ENCODE data around the gene PCDHGB2. TPM values are rescaled to one million over a fixed set of nuclear protein-coding genes. Genes with fewer than 3 reads are reported as not detected.
"Not testable (repeated sequence)": the region's sequence is repeated elsewhere in the genome, so short reads cannot be mapped to it uniquely, and the experiment has no call there.

Gene PCDHGB2
- polyA plus RNA-seq = not detected

- Mint-ChIP-seq H3K4me3 (peak within 1 kb of the TSS; percentile 78 to 89 (median 85)), H3K27ac (peak within 1 kb of the TSS in 2 of 6 donors; percentile 36 to 68), H3K27me3 (ENCODE audit: low read depth in 3 of 3) (peaks cover 27 to 63% (median 54%) of the 10 kb centered on the region in 3 donors), H3K4me1 (peaks cover 5 to 6% of the 10 kb centered on the region in 2 donors), H3K9me3 (peaks cover 17 to 57% (median 40%) of the 10 kb centered on the region in 6 donors), H3K36me3 (peaks cover 4 to 16% (median 8%) of the 10 kb centered on the region in 3 donors)
- DNase-seq = peak; percentile 9 to 29 (median 13)
These were observed at the start of gene PCDHGB2 for GRCh38 chr5:141359790-141360426. TSS of gene PCDHGB2 (plus strand) at chr5:141359994. CDS start at chr5:141360136, 142 bp downstream.

GRCh38 chr5:141313711-141314110, 46.1 kb upstream of the PCDHGB2 start:
- peaks cover 11 to 12% of the 10 kb centered on the region in 2 donors for H3K4me1 Mint-ChIP-seq
- H3K9me3 Mint-ChIP-seq = peaks cover 50 to 100% (median 86%) of the 10 kb centered on the region in 6 donors
- no peak for DNase-seq
- H3K36me3 Mint-ChIP-seq = peaks cover 29 to 57% (median 56%) of the 10 kb centered on the region in 3 donors
- no peak overlapping the region for H3K27ac Mint-ChIP-seq
- no peak overlapping the region for H3K4me3 Mint-ChIP-seq
- peaks cover 3 to 6% (median 4%) of the 10 kb centered on the region in 3 donors for H3K27me3 Mint-ChIP-seq (ENCODE audit: low read depth in 3 of 3)

DNA sequence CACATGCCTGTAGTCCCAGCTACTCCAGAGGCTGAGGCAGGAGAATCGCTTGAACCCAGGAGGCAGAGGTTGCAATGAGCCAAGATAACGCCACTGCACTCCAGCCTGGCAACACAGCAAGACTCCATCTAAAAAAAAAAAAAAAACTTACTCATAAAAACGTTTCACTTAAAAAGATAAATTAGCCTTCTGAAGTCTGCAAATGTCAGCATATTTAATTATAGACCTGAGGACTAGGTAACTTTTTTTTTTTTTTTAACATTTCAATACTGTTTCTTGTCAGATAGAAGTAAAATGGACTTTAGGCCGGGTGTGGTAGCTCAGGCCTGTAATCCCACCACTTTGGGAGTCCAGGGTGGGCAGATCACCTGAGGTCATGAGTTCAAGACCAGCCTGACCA, 42.8 kb upstream of the PCDHGB2 start:
- peak overlapping the region in 1 of 5 donors; percentile 6 for H3K4me3 Mint-ChIP-seq
- H3K27ac Mint-ChIP-seq, DNase-seq: not testable (repeated sequence)
- peaks cover 36 to 41% of the 10 kb centered on the region in 2 donors for H3K4me1 Mint-ChIP-seq
- peaks cover 51 to 96% (median 88%) of the 10 kb centered on the region in 6 donors for H3K9me3 Mint-ChIP-seq
- peaks cover 16 to 33% (median 19%) of the 10 kb centered on the region in 3 donors for H3K27me3 Mint-ChIP-seq (ENCODE audit: low read depth in 3 of 3)
- H3K36me3 Mint-ChIP-seq = peaks cover 43 to 60% (median 58%) of the 10 kb centered on the region in 3 donors

DNA sequence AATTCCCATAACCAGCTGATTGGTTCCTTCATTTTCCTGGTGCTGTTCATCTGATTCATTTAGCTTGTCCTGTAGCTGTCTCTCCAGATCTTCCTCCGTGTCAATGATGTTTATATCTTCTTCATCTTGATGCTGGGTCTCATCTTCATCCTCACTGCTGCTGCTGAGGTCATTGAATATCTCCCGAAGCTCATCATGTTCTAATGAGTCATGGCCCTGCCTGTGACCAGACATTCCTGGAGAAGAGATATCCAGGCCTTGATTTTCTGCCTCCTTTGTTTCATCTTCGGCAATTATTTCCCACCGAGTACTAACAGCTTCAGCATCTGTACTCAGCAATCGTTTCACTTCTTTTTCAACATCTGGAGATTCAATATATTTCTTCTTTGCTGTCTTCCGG, 40.6 kb upstream of the PCDHGB2 start:
- DNase-seq = no peak
- Mint-ChIP-seq H3K36me3 (peaks cover 38 to 51% (median 43%) of the 10 kb centered on the region in 3 donors), H3K27ac (peak overlapping the region in 3 of 6 donors; percentile 12 to 99 (median 98)), H3K4me3 (peak overlapping the region; percentile 19 to 97 (median 92)), H3K9me3 (peaks cover 37 to 78% (median 75%) of the 10 kb centered on the region in 6 donors), H3K4me1 (peaks cover 35 to 41% of the 10 kb centered on the region in 2 donors), H3K27me3 (ENCODE audit: low read depth in 3 of 3) (peaks cover 19 to 42% (median 20%) of the 10 kb centered on the region in 3 donors)

DNA sequence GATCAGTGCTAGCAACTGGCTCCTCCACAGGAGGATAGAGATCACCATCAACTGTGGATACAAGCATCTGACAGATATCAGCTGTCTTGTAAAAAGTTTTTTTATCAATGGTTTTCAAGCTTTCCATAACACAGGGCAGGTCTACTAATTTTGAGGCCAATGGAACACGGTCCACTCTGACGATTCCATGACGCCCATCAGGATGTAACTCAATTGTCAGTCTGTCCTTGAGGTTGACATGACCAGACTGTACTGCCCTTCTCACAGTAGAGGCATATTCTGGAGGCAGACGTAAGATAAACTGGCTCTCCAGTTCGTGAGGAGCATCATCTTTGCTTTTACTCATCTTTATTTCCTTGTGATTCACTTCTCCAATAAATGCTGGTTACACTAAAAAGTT, 40.1 kb upstream of the PCDHGB2 start:
- peaks cover 38 to 48% (median 40%) of the 10 kb centered on the region in 3 donors for H3K36me3 Mint-ChIP-seq
- peak overlapping the region in 5 of 6 donors; percentile 97 to 100 (median 99) for H3K27ac Mint-ChIP-seq
- peaks cover 35 to 41% of the 10 kb centered on the region in 2 donors for H3K4me1 Mint-ChIP-seq
- peak overlapping the region; percentile 91 to 97 (median 94) for H3K4me3 Mint-ChIP-seq
- DNase-seq = no peak
- H3K9me3 Mint-ChIP-seq = peaks cover 36 to 73% (median 70%) of the 10 kb centered on the region in 6 donors
- H3K27me3 Mint-ChIP-seq (ENCODE audit: low read depth in 3 of 3) = peaks cover 19 to 43% (median 20%) of the 10 kb centered on the region in 3 donors

GRCh38 chr5:141320225-141321169, 39.3 kb upstream of the PCDHGB2 start, which contains the start of gene TAF7:
TSS of gene TAF7 (minus strand) at chr5:141320784. CDS start at chr5:141320044, 740 bp downstream.
- Mint-ChIP-seq H3K27ac (peak within 1 kb of the TSS; percentile 97 to 100 (median 99)), H3K27me3 (ENCODE audit: low read depth in 3 of 3) (peaks cover 19 to 43% (median 20%) of the 10 kb centered on the region in 3 donors), H3K4me1 (peaks cover 31 to 39% of the 10 kb centered on the region in 2 donors), H3K4me3 (peak within 1 kb of the TSS; percentile 91 to 97 (median 94)), H3K36me3 (peaks cover 32 to 41% (median 32%) of the 10 kb centered on the region in 3 donors), H3K9me3 (peaks cover 29 to 65% (median 62%) of the 10 kb centered on the region in 6 donors)
- peak; percentile 89 to 94 (median 92) for DNase-seq

DNA sequence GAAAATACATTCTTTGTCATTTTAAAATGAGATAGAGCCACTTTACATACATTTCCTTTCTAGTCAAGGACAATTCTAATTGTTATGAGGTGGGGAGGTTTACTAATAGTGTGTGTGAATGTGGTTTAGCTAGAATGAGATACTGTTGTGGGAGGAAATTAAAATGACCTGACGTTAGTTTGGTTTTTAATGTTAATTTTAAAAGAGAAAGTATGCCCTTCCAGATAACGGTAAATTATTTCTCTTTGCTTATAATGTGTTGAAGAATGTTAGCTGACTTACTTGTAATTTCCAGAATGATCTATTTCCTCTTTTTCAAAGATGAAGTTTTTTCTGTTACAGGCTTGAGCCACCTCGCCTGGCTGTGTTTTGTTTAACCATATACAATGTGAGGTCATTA, 37.5 kb upstream of the PCDHGB2 start:
- H3K9me3 Mint-ChIP-seq = peaks cover 21 to 52% (median 45%) of the 10 kb centered on the region in 6 donors
- H3K4me3 Mint-ChIP-seq = peak overlapping the region in 4 of 5 donors; percentile 42 to 97 (median 92)
- H3K27me3 Mint-ChIP-seq (ENCODE audit: low read depth in 3 of 3) = peaks cover 18 to 52% (median 26%) of the 10 kb centered on the region in 3 donors
- peak overlapping the region in 3 of 6 donors; percentile 49 to 99 (median 56) for H3K27ac Mint-ChIP-seq
- H3K36me3 Mint-ChIP-seq = peaks cover 28 to 32% (median 29%) of the 10 kb centered on the region in 3 donors
- DNase-seq = no peak
- peaks cover 34 to 43% of the 10 kb centered on the region in 2 donors for H3K4me1 Mint-ChIP-seq

DNA sequence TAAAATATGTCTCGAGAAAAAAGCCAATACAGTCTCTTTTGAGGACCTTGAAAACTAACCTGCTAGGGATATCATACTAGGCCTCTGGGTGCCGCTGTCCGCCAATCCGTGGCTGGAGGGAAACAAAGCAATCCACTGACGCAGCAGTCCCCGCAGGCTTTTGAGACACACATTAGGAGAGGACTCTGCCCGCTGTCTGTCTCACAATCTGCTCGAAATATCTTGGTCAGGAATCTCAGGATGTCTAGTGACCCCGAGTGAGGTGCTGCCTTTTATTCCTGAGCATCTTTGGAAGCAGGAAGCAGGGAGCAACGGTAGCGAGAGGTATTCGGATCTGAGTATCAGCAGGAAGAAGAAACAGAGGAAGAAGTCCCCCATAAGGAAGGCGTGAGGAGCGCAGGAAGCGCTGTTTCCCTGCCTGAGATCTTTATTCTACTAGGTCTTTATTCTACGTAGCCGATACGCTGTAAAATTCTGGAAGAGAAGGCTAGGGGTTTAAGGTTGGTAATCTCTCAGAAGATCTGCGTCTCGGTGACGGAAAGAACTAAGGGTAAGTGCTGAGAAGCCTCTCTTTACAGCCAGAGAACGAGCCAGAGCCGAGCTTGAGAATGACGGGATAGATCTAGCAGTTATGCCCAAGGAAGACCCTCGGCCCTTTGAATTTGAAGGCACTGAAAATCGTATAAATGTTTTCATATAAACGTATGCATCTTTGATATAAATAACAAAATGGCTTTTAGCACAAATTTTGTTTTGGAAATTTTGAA, 33.5 kb upstream of the PCDHGB2 start:
- Mint-ChIP-seq H3K27me3 (ENCODE audit: low read depth in 3 of 3) (peaks cover 12 to 50% (median 22%) of the 10 kb centered on the region in 3 donors), H3K4me1 (peaks cover 10% of the 10 kb centered on the region in 2 donors), H3K9me3 (peaks cover 4 to 40% (median 12%) of the 10 kb centered on the region in 6 donors), H3K27ac (peak overlapping the region; percentile 33 to 96 (median 88)), H3K36me3 (peaks cover 0 to 7% (median 6%) of the 10 kb centered on the region in 3 donors), H3K4me3 (peak overlapping the region; percentile 79 to 97 (median 89))
- DNase-seq = peak; percentile 46 to 69 (median 48)

DNA sequence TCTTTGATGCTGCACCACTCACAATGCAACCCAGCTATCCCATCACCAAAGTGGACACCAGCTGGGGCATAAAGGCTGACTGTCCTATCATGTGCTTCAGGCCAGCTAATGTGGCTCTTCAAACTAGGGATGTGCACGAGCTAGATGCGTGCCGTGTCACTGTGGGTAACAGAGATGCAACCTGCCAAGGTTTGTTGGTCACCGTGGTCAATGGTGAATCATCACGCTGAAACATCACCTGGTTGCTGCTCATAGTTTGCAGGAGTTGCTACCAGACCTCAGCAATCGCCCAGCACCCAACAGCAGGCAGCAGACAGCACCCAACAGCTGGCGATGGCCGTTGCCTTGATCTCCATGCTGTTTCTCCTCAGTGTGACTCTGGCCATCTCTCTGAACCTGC, 31.6 kb upstream of the PCDHGB2 start:
- peaks cover 14 to 46% (median 27%) of the 10 kb centered on the region in 3 donors for H3K27me3 Mint-ChIP-seq (ENCODE audit: low read depth in 3 of 3)
- no peak overlapping the region for H3K4me3 Mint-ChIP-seq
- DNase-seq = no peak

DNA sequence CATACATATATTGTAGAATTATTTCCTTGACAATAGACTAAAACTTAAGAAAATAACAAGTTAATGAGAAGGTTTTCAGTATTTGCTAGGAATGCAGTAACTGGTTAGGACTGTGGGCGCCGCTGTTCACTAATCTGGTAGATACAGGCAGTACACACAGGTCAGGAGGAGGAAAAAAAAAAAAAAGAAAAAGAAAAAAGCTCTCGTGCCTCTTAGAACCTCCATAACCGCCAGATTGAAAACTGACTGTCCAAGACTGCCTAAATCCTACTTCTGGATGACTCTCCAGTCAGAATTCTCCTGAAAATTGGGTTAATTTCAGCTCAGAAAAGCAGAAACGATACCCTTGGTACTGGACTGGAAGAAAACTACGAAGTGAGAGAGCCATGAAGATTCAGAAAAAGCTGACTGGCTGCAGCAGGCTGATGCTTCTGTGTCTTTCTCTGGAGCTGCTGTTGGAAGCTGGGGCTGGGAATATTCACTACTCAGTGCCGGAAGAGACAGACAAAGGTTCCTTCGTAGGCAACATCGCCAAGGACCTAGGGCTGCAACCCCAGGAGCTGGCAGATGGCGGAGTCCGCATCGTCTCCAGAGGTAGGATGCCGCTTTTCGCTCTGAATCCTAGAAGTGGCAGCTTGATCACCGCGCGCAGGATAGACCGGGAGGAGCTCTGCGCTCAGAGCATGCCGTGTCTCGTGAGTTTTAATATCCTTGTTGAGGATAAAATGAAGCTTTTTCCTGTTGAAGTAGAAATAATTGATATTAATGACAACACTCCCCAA, 29.3 kb upstream of the PCDHGB2 start, which contains the start of gene PCDHGA1:
Gene PCDHGA1, plus strand, starts transcription at position 216 of the 782 bp plus-strand sequence.
- H3K27ac Mint-ChIP-seq = no peak within 1 kb of the TSS
- H3K36me3 Mint-ChIP-seq = peaks cover 4 to 8% (median 7%) of the 10 kb centered on the region in 3 donors
- peaks cover 12 to 62% (median 28%) of the 10 kb centered on the region in 6 donors for H3K9me3 Mint-ChIP-seq
- peaks cover 7% of the 10 kb centered on the region in 2 donors for H3K4me1 Mint-ChIP-seq
- H3K4me3 Mint-ChIP-seq = peak within 1 kb of the TSS in 4 of 5 donors; percentile 58 to 75 (median 65)
- DNase-seq = peak in 1 of 3 donors; percentile 42
- H3K27me3 Mint-ChIP-seq (ENCODE audit: low read depth in 3 of 3) = peaks cover 21 to 61% (median 37%) of the 10 kb centered on the region in 3 donors

More for the DNA sequence above, 31.6 kb upstream of the PCDHGB2 start:
- Mint-ChIP-seq H3K4me1 (peaks cover 7% of the 10 kb centered on the region in 2 donors), H3K27ac (no peak overlapping the region), H3K9me3 (peaks cover 4 to 39% (median 14%) of the 10 kb centered on the region in 6 donors), H3K36me3 (peaks cover 6 to 7% (median 7%) of the 10 kb centered on the region in 3 donors)

GRCh38 chr5:141332571-141332970, 27.2 kb upstream of the PCDHGB2 start:
- H3K36me3 Mint-ChIP-seq = peaks cover 4 to 12% (median 8%) of the 10 kb centered on the region in 3 donors
- H3K4me3 Mint-ChIP-seq, H3K4me1 Mint-ChIP-seq, H3K27ac Mint-ChIP-seq, DNase-seq: not testable (repeated sequence)
- peaks cover 28 to 70% (median 34%) of the 10 kb centered on the region in 3 donors for H3K27me3 Mint-ChIP-seq (ENCODE audit: low read depth in 3 of 3)
- peaks cover 18 to 81% (median 39%) of the 10 kb centered on the region in 6 donors for H3K9me3 Mint-ChIP-seq
